Panc1 (cell line): ENCODE data around the gene UNC5CL. TPM values are rescaled to one million over a fixed set of nuclear protein-coding genes. Genes with fewer than 3 reads are reported as not detected.

Experiments
- ATAC-seq: fragments of 200-7000 bp; cut with Tn5 transposase; 2 replicates; pipeline ENCODE4 v1.9.1; 2020; ENCODE audit warnings: mild to moderate bottlenecking, moderate library complexity
- BruUV-seq: library from RNA; stranded (reverse); fragments of 400-500 nt; replicated peaks from 2 replicates; lab custom pipeline; 2021; lab: Mats Ljungman, UMichigan
- CTCF ChIA-PET: fragments of 300-600 bp; sonication (Branson Sonifier 250); formaldehyde crosslinking; loops from one replicate; lab custom pipeline; 2022; ENCODE audit warnings: antibody characterized with exemption; lab: Charles Lee
- POLR2A ChIA-PET: fragments of 300-600 bp; sonication (Branson Sonifier 250); formaldehyde crosslinking; loops from one replicate; lab custom pipeline; 2022; ENCODE audit warnings: antibody characterized with exemption; lab: Charles Lee
- DNase-seq: peaks from one replicate; pipeline ENCODE4 v3.0.0-alpha.2; 2010; ENCODE audit warnings: low read depth, low spot score
- H3K27ac ChIP-seq: 2 replicates; pipeline ENCODE4 v1.5.1; 2011; ENCODE audit warnings: mild to moderate bottlenecking, low read length, inconsistent platforms
- H3K27me3 ChIP-seq: fragments of 200-500 bp; sonication (Bioruptor generic); 2 replicates; pipeline ENCODE4 v1.6.0; 2014; ENCODE audit warnings: low read length, inconsistent platforms; ENCODE audit not compliant: control insufficient read depth, insufficient read depth
- H3K36me3 ChIP-seq: fragments of 200-500 bp; sonication (Bioruptor generic); 2 replicates; pipeline ENCODE4 v1.5.1; 2014; ENCODE audit warnings: inconsistent platforms, mild to moderate bottlenecking, low read length, moderate library complexity; ENCODE audit not compliant: control insufficient read depth, insufficient read depth
- H3K4me1 ChIP-seq: 2 replicates; pipeline ENCODE4 v1.5.1; 2011; ENCODE audit warnings: inconsistent platforms, mild to moderate bottlenecking, low read length, moderate library complexity; ENCODE audit not compliant: control insufficient read depth, insufficient read depth
- H3K4me3 ChIP-seq, 2 experiments: 2 replicates each; pipeline ENCODE4 v1.5.1; 2011 to 2012; ENCODE audit warnings: low read depth in 2 of 2, low read length in 2 of 2, mild to moderate bottlenecking in 2 of 2, inconsistent platforms in 1 of 2, moderate library complexity in 1 of 2
- H3K9me3 ChIP-seq: fragments of 200-500 bp; sonication (Bioruptor generic); 2 replicates; pipeline ENCODE4 v1.5.1; 2014; ENCODE audit warnings: low read depth, mild to moderate bottlenecking, inconsistent platforms, low read length, moderate library complexity; ENCODE audit not compliant: control insufficient read depth, insufficient read depth
- POLR2AphosphoS5 ChIP-seq: IDR thresholded peaks from 2 replicates; pipeline ENCODE4 v1.6.1; 2012; ENCODE audit warnings: mild to moderate bottlenecking, low read depth, low read length, moderate library complexity
- REST ChIP-seq, 2 experiments: IDR thresholded peaks; 2 replicates each; pipeline ENCODE4 v1.6.1; 2011 to 2012; ENCODE audit warnings: low read depth in 2 of 2, control low read depth in 1 of 2, low read length in 1 of 2, mild to moderate bottlenecking in 1 of 2, moderate library complexity in 1 of 2; ENCODE audit not compliant: insufficient read depth in 1 of 2
- SIN3A ChIP-seq: IDR thresholded peaks from 2 replicates; pipeline ENCODE4 v1.6.1; 2012; ENCODE audit warnings: low read depth, mild to moderate bottlenecking, low read length, moderate library complexity, borderline replicate concordance; ENCODE audit not compliant: insufficient read depth
- TCF7L2 ChIP-seq: IDR thresholded peaks from 2 replicates; pipeline ENCODE4 v1.6.1; 2011; ENCODE audit warnings: mild to moderate bottlenecking, low read depth, low read length, inconsistent platforms
- in situ Hi-C: cut with HindIII; loops from 2 replicates; pipeline ENCODE4 v1.10.0; 2016; ENCODE audit warnings: low sequenced_read_pairs, low pct_unique_long_range_greater_than_20kb
- intact Hi-C: fragments of 100-400 bp; cut with micrococcal nuclease; formaldehyde crosslinking; loops from one replicate; pipeline ENCODE4 v1.10.0; 2022; ENCODE audit not compliant: unreplicated experiment
- total RNA-seq: library from RNA; stranded (reverse); gene quantifications from one replicate; pipeline ENCODE4 v1.2.1, GENCODE V29; 2021; ENCODE audit not compliant: unreplicated experiment
- TF ChIP-seq, protein P1 (sequence below): fragments of 450-650 bp; IDR thresholded peaks from 2 replicates; pipeline ENCODE4 v1.5.1; 2017; ENCODE audit warnings: mild to moderate bottlenecking

The UNC5CL gene
- total RNA-seq, 1 experiment from 2014 or later = 0.36 TPM

- CTCF ChIA-PET = no interaction called here
- intact Hi-C loops = no loop called here
- H3K9me3 ChIP-seq = no peaks in the 10 kb centered on the region
- TF ChIP-seq TCF7L2 = no peak
- no peak for TF ChIP-seq POLR2AphosphoS5
- TF ChIP-seq SIN3A = no peak
- no peak for TF ChIP-seq REST (IDR thresholded peaks at IDR 0.05; ENCODE audit: insufficient read depth in 1 of 2, low read depth in 2 of 2, low read length in 1 of 2)
- TF ChIP-seq, protein P1, sequence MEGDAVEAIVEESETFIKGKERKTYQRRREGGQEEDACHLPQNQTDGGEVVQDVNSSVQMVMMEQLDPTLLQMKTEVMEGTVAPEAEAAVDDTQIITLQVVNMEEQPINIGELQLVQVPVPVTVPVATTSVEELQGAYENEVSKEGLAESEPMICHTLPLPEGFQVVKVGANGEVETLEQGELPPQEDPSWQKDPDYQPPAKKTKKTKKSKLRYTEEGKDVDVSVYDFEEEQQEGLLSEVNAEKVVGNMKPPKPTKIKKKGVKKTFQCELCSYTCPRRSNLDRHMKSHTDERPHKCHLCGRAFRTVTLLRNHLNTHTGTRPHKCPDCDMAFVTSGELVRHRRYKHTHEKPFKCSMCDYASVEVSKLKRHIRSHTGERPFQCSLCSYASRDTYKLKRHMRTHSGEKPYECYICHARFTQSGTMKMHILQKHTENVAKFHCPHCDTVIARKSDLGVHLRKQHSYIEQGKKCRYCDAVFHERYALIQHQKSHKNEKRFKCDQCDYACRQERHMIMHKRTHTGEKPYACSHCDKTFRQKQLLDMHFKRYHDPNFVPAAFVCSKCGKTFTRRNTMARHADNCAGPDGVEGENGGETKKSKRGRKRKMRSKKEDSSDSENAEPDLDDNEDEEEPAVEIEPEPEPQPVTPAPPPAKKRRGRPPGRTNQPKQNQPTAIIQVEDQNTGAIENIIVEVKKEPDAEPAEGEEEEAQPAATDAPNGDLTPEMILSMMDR = no peak
- H3K27me3 ChIP-seq = no peaks in the 10 kb centered on the region; the same call in 1 of the 2 replicates
- H3K4me1 ChIP-seq = 0 out of 2 replicates have a peak, but pooled peaks cover 5% of the 10 kb centered on the region
- BruUV-seq = no TSS peak
- H3K27ac ChIP-seq = no peak overlapping the region
- POLR2A ChIA-PET = no interaction called here
- H3K36me3 ChIP-seq = no peaks in the 10 kb centered on the region
- no peak for DNase-seq
- H3K4me3 ChIP-seq = no peak overlapping the region
- no peak for ATAC-seq
- in situ Hi-C loops = no loop called here
These were observed 816 bp downstream of the UNC5CL start for GRCh38 chr6:41038205-41038604.

- ChIA-PET POLR2A (no interaction called here), CTCF (interaction anchor here (0.6 kb wide), 1 partner anchor 241 kb away, joined by 4 read pairs; no protein-coding TSS in a partner anchor)
- Histone ChIP-seq H3K4me3 (no peak overlapping the region), H3K36me3 (no peaks in the 10 kb centered on the region), H3K9me3 (no peaks in the 10 kb centered on the region), H3K4me1 (0 out of 2 replicates have a peak, but pooled peaks cover 5% of the 10 kb centered on the region), H3K27me3 (no peaks in the 10 kb centered on the region; the same call in 1 of the 2 replicates), H3K27ac (no peak overlapping the region)
- ATAC-seq (no peak), DNase-seq (no peak)
- TF ChIP-seq, protein P1 = no peak
- TF ChIP-seq SIN3A = no peak
- TF ChIP-seq REST (IDR thresholded peaks at IDR 0.05; ENCODE audit: insufficient read depth in 1 of 2, low read depth in 2 of 2, low read length in 1 of 2) = no peak
- TF ChIP-seq POLR2AphosphoS5 = no peak
- no peak for TF ChIP-seq TCF7L2
- in situ Hi-C loops = no loop called here
- intact Hi-C loops = no loop called here
- no TSS peak for BruUV-seq
These were observed 1.7 kb downstream of the UNC5CL start for GRCh38 chr6:41037107-41037900.
